ENCODE measurements around the gene GAS2. TPM values are rescaled to one million over a fixed set of nuclear protein-coding genes. Genes with fewer than 3 reads are reported as not detected.

Gene GAS2
- total RNA-seq: 0.43 and 1.2 TPM in 2 replicates

GRCh38 chr11:22666325-22666687, at the start of gene GAS2:
Gene GAS2, plus strand, starts transcription at chr11:22666611. Its CDS starts 8,259 bp downstream, at chr11:22674870.

GRCh38 chr11:22625448-22626287, 40.7 kb upstream of the GAS2 start, which contains the start of gene FANCF:
Gene FANCF, minus strand, starts transcription at chr11:22625823. Its CDS starts 13 bp downstream, at chr11:22625810.

GRCh38 chr11:22829231-22830081, 163.0 kb downstream of the GAS2 start, which contains the start of gene SVIP:
Gene SVIP, minus strand, starts transcription at chr11:22829801. Its CDS starts 53 bp downstream, at chr11:22829748.

GRCh38 chr11:22860241-22860640, 193.8 kb downstream of the GAS2 start, which contains the start of gene CCDC179:
Gene CCDC179, minus strand, starts transcription at chr11:22860474. Its CDS starts 53 bp downstream, at chr11:22860421.

Other genes starting within 250 kb of the GAS2 start
- gene FANCF, start 40.8 kb upstream of the GAS2 start, total RNA-seq: 8.7 and 9.5 TPM in 2 replicates
- 2.0 and 2.8 TPM in 2 replicates for gene SVIP, start 163.2 kb downstream of the GAS2 start, total RNA-seq
- gene CCDC179, start 193.9 kb downstream of the GAS2 start, total RNA-seq: not detected in 2 replicates

Data from smooth muscle cell of the pulmonary artery (primary cell).